Activated CD8-positive, alpha-beta T cell treated with anti-CD3 and anti-CD28 coated beads, Interleukin-2, amount 10 ng/mL, durations not matched to agents 7 days and 5 days (primary cell): Measurements from ENCODE around the gene HDLBP. TPM values are rescaled to one million over a fixed set of nuclear protein-coding genes. Genes with fewer than 3 reads are reported as not detected.

ENCODE experiments used
- ATAC-seq: fragments of 150-1000 bp; cut with Tn5 transposase; one replicate; pipeline ENCODE4 v1.10.0; 2021; ENCODE audit warnings: moderate library complexity
- CTCF ChIA-PET: fragments of 350-600 bp; sonication (Branson Sonifier 250); formaldehyde crosslinking; loops from one replicate; lab custom pipeline; 2021; ENCODE audit warnings: antibody characterized with exemption; lab: Charles Lee
- POLR2A ChIA-PET: fragments of 350-600 bp; sonication (Branson Sonifier 250); formaldehyde crosslinking; loops from one replicate; lab custom pipeline; 2021; ENCODE audit warnings: antibody characterized with exemption; lab: Charles Lee
- DNase-seq: peaks from one replicate; pipeline ENCODE4 v3.0.0-alpha.2; 2020
- H3K27ac Mint-ChIP-seq: one replicate; pipeline ENCODE4 v1.8.0; 2021; ENCODE audit warnings: mild to moderate bottlenecking, mixed read lengths
- H3K27me3 Mint-ChIP-seq: one replicate; pipeline ENCODE4 v1.8.0; 2021; ENCODE audit warnings: low read depth, mixed read lengths
- H3K36me3 Mint-ChIP-seq: one replicate; pipeline ENCODE4 v1.8.0; 2021; ENCODE audit warnings: low read depth, mixed read lengths
- H3K4me1 Mint-ChIP-seq: one replicate; pipeline ENCODE4 v1.8.0; 2021; ENCODE audit warnings: low read depth, mixed read lengths
- H3K4me3 Mint-ChIP-seq: one replicate; pipeline ENCODE4 v1.8.0; 2021; ENCODE audit warnings: mild to moderate bottlenecking, mixed read lengths
- H3K9me3 Mint-ChIP-seq: one replicate; pipeline ENCODE4 v1.8.0; 2022; ENCODE audit warnings: mixed read lengths; ENCODE audit not compliant: insufficient read depth
- total RNA-seq, 2 experiments: library from RNA; stranded (reverse); gene quantifications; one replicate each; pipeline ENCODE4 v1.2.3, GENCODE V29; 2021

HDLBP gene
- total RNA-seq, 2 experiments from 2014 or later: 186 to 187 TPM

GRCh38 chr2:241241669-241242068 is 73.8 kb downstream of the HDLBP start:
- POLR2A ChIA-PET: interaction anchor here (0.7 kb wide), 1 partner anchor 141 kb away, joined by 3 read pairs; no protein-coding TSS in a partner anchor
- ATAC-seq (no peak), DNase-seq (no peak)
- Mint-ChIP-seq H3K27me3 (no peaks in the 10 kb centered on the region), H3K4me3 (no peak overlapping the region), H3K4me1 (no peaks in the 10 kb centered on the region), H3K27ac (no peak overlapping the region), H3K9me3 (no peaks in the 10 kb centered on the region), H3K36me3 (peaks cover 76% of the 10 kb centered on the region)
- CTCF ChIA-PET: no interaction called here

GRCh38 chr2:241240320-241241004 is 75.0 kb downstream of the HDLBP start:
- CTCF ChIA-PET: no interaction called here
- H3K4me1 Mint-ChIP-seq: no peaks in the 10 kb centered on the region
- H3K27me3 Mint-ChIP-seq: no peaks in the 10 kb centered on the region
- H3K27ac Mint-ChIP-seq: no peak overlapping the region
- POLR2A ChIA-PET: no interaction called here
- H3K4me3 Mint-ChIP-seq: no peak overlapping the region
- ATAC-seq: no peak
- DNase-seq: no peak
- no peaks in the 10 kb centered on the region for H3K9me3 Mint-ChIP-seq
- H3K36me3 Mint-ChIP-seq: peaks cover 76% of the 10 kb centered on the region

GRCh38 chr2:241239552-241240202 is 75.8 kb downstream of the HDLBP start:
- Mint-ChIP-seq H3K4me1 (no peaks in the 10 kb centered on the region), H3K36me3 (peaks cover 82% of the 10 kb centered on the region), H3K9me3 (no peaks in the 10 kb centered on the region), H3K27ac (no peak overlapping the region), H3K4me3 (no peak overlapping the region), H3K27me3 (no peaks in the 10 kb centered on the region)
- ChIA-PET CTCF (no interaction called here), POLR2A (no interaction called here)
- no peak for DNase-seq
- ATAC-seq: no peak

GRCh38 chr2:241238693-241239198 is 76.7 kb downstream of the HDLBP start:
- no peak for DNase-seq
- no peak for ATAC-seq
- Mint-ChIP-seq H3K4me3 (no peak overlapping the region), H3K27ac (no peak overlapping the region), H3K4me1 (no peaks in the 10 kb centered on the region), H3K9me3 (no peaks in the 10 kb centered on the region), H3K27me3 (no peaks in the 10 kb centered on the region), H3K36me3 (peaks cover 82% of the 10 kb centered on the region)
- POLR2A ChIA-PET: no interaction called here
- CTCF ChIA-PET: no interaction called here

- ATAC-seq: no peak
- Mint-ChIP-seq H3K4me1 (no peaks in the 10 kb centered on the region), H3K27me3 (no peaks in the 10 kb centered on the region), H3K9me3 (no peaks in the 10 kb centered on the region), H3K4me3 (no peak overlapping the region), H3K27ac (no peak overlapping the region), H3K36me3 (peaks cover 81% of the 10 kb centered on the region)
- POLR2A ChIA-PET: no interaction called here
- no peak for DNase-seq
- CTCF ChIA-PET: no interaction called here
Measured at GRCh38 chr2:241237949-241238371, 77.5 kb downstream of the HDLBP start.

- CTCF ChIA-PET: no interaction called here
Measured at GRCh38 chr2:241237047-241237446, 78.4 kb downstream of the HDLBP start.

GRCh38 chr2:241235859-241236593 is 79.4 kb downstream of the HDLBP start:
- H3K9me3 Mint-ChIP-seq: no peaks in the 10 kb centered on the region
- H3K36me3 Mint-ChIP-seq: peaks cover 76% of the 10 kb centered on the region
- DNase-seq (no peak), ATAC-seq (no peak)
- H3K27ac Mint-ChIP-seq: no peak overlapping the region
- no peak overlapping the region for H3K4me3 Mint-ChIP-seq
- no peaks in the 10 kb centered on the region for H3K4me1 Mint-ChIP-seq
- ChIA-PET POLR2A (no interaction called here), CTCF (no interaction called here)
- no peaks in the 10 kb centered on the region for H3K27me3 Mint-ChIP-seq

More at GRCh38 chr2:241237047-241237446, 78.4 kb downstream of the HDLBP start:
- no peaks in the 10 kb centered on the region for H3K27me3 Mint-ChIP-seq
- ATAC-seq (no peak), DNase-seq (no peak)
- H3K36me3 Mint-ChIP-seq: peaks cover 75% of the 10 kb centered on the region
- no peak overlapping the region for H3K4me3 Mint-ChIP-seq
- no peaks in the 10 kb centered on the region for H3K4me1 Mint-ChIP-seq
- POLR2A ChIA-PET: interaction anchor here (0.6 kb wide), 1 partner anchor 135 kb away, joined by 5 read pairs; no protein-coding TSS in a partner anchor
- H3K9me3 Mint-ChIP-seq: no peaks in the 10 kb centered on the region
- H3K27ac Mint-ChIP-seq: no peak overlapping the region

- Mint-ChIP-seq H3K27ac (no peak overlapping the region), H3K4me3 (no peak overlapping the region), H3K36me3 (peaks cover 74% of the 10 kb centered on the region), H3K27me3 (no peaks in the 10 kb centered on the region), H3K9me3 (no peaks in the 10 kb centered on the region), H3K4me1 (no peaks in the 10 kb centered on the region)
- POLR2A ChIA-PET: no interaction called here
- DNase-seq (no peak), ATAC-seq (no peak)
- CTCF ChIA-PET: no interaction called here
Measured at GRCh38 chr2:241234962-241235740, 80.3 kb downstream of the HDLBP start.

GRCh38 chr2:241234066-241234790 is 81.2 kb downstream of the HDLBP start:
- ATAC-seq (no peak), DNase-seq (no peak)
- no peak overlapping the region for H3K4me3 Mint-ChIP-seq
- no peaks in the 10 kb centered on the region for H3K9me3 Mint-ChIP-seq
- H3K4me1 Mint-ChIP-seq: peaks cover 2% of the 10 kb centered on the region
- CTCF ChIA-PET: no interaction called here
- H3K27ac Mint-ChIP-seq: no peak overlapping the region
- H3K27me3 Mint-ChIP-seq: no peaks in the 10 kb centered on the region
- POLR2A ChIA-PET: no interaction called here
- peaks cover 73% of the 10 kb centered on the region for H3K36me3 Mint-ChIP-seq

- CTCF ChIA-PET: no interaction called here
- H3K27me3 Mint-ChIP-seq: no peaks in the 10 kb centered on the region
- no peak for ATAC-seq
Measured at GRCh38 chr2:241232736-241233575, 82.5 kb downstream of the HDLBP start.

More at GRCh38 chr2:241232736-241233575, 82.5 kb downstream of the HDLBP start:
- Mint-ChIP-seq H3K27ac (peak overlapping the region; percentile 8), H3K36me3 (peaks cover 64% of the 10 kb centered on the region), H3K9me3 (no peaks in the 10 kb centered on the region), H3K4me1 (peaks cover 6% of the 10 kb centered on the region), H3K4me3 (no peak overlapping the region)
- POLR2A ChIA-PET: no interaction called here
- DNase-seq: no peak
